Ecto neural progenitor cell (in vitro differentiated cells): Measurements from ENCODE around the gene ZNF282.
"Not testable (repeated sequence)": the region's sequence is repeated elsewhere in the genome, so short reads cannot be mapped to it uniquely, and the experiment has no call there.

Experiments
- DNase-seq: peaks from one replicate; pipeline ENCODE4 v3.0.0-alpha.2; 2018; ENCODE audit warnings: low spot score

Gene ZNF282

GRCh38 chr7:149256568-149256967, 61.2 kb downstream of the ZNF282 start:
- DNase-seq: no peak

GRCh38 chr7:149257146-149257545, 61.8 kb downstream of the ZNF282 start:
- no peak for DNase-seq

GRCh38 chr7:149261316-149261828, 66.0 kb downstream of the ZNF282 start:
- DNase-seq: no peak

GRCh38 chr7:149261829-149262617, 66.7 kb downstream of the ZNF282 start, which contains the start of gene ZNF783:
TSS of gene ZNF783 (plus strand) at chr7:149262196. CDS start at chr7:149262334, 138 bp downstream.
- peak; percentile 89 for DNase-seq

GRCh38 chr7:149266451-149266850, 71.1 kb downstream of the ZNF282 start:
- DNase-seq: no peak

GRCh38 chr7:149267733-149268132, 72.4 kb downstream of the ZNF282 start:
- no peak for DNase-seq

GRCh38 chr7:149274424-149274823, 79.1 kb downstream of the ZNF282 start:
- DNase-seq: not testable (repeated sequence)
